SH-SY5Y (cell line): ENCODE results near the gene SLC13A3.

ENCODE experiments used
- GATA2 ChIP-seq: IDR thresholded peaks from 2 replicates; pipeline ENCODE4 v1.6.1; 2011; ENCODE audit warnings: mild to moderate bottlenecking, low read depth, low read length
- GATA3 ChIP-seq: IDR thresholded peaks from 2 replicates; pipeline ENCODE4 v1.6.1; 2011; ENCODE audit warnings: low read depth, mild to moderate bottlenecking, low read length, moderate library complexity

Gene SLC13A3

DNA sequence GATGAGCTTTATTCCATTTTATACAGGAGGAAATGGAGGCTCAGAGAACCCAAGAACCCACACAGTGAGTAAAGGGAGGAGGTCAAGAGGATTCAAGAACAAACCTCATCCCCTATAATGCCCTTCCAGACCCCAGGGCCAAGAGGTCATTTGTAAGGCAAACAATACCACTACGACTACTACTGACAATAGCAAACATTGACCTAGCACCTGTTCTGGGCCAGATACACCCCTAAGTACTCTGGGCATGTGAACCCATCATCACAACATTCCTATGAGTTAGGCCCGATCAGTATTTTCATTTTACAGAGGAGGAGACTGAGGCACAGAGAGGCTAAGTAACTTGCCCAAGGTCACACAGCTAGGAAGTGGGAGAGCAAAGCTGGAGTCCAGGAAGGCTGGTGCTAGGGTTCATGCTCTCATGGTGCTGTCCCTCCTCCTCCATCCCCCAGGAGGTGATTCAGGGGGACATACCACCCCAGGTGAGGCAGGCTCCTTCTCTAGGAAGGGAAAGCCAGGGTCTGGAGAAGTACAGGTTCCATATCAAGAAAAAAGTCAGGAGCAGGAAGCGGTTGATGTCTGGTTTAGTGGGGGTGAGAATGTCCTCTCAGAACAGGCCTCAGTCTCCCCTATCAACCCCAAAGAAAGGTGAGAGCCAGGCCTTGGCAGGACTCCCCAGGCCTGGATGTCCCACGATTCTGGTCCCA lies 13.7 kb downstream of the SLC13A3 start:
- TF ChIP-seq GATA3 = no peak
- TF ChIP-seq GATA2 = no peak

GRCh38 chr20:46637020-46637419 lies 14.2 kb downstream of the SLC13A3 start:
- TF ChIP-seq GATA3 (no peak), GATA2 (no peak)

GRCh38 chr20:46636514-46636913 lies 14.7 kb downstream of the SLC13A3 start:
- TF ChIP-seq GATA3 (no peak), GATA2 (no peak)

DNA sequence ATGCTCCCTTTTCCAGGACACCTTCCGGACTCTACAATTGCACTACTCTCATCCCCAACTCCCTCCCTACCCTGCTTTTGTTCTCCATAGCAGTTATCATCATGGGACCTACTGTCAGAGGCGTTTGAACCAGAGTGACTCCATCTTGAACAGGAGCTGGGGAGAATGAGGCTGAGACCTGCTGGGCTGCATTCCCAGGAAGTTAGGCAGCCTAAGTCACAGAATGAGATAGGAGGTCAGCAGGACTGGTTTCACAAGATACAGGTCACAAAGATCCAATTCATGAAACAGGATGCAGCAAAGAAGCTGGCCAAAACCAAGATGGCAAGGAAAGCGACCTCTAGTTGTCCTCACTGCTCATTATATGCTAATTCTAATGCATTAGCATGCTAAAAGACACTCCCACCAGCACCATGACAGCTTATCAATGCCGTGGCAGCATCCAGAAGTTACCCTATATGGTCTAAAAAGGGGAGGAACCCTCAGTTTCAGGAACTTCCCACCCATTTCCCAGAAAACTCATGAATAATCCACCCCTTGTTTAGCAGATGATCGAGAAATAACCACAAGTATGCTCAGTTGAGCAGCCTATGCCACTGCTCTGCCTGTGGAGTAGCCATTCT lies 15.6 kb downstream of the SLC13A3 start:
- TF ChIP-seq GATA2 = no peak
- no peak for TF ChIP-seq GATA3

GRCh38 chr20:46634528-46634927 lies 16.7 kb downstream of the SLC13A3 start:
- TF ChIP-seq GATA2 = no peak
- TF ChIP-seq GATA3 = no peak

DNA sequence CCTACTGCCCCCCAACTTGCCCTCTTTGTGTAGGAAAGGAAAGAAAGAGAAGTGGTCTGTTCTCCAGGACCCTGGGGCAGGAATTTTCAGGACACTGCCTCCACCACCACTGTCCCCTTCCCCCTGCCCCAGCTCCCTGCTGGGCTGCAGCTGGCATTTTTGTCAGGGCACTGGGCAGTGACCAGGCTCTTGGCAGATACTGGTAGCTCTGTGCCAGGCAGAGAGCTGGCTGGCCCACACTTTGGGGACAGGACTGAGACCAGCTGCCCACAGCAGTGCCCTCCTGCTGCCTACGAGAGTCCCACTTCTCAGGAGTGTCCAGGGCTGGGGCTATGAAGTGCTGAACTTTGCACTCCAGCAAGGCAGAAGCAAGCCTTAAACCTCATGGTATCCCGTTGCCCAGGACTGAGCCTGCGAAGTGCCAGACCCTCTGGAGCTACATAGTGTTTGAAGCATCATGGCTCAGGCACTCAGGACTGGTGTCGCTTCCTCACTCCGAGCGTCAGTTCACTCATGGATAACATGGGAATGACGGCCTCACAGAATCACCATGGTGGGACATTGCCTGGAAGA lies 19.3 kb downstream of the SLC13A3 start:
- no peak for TF ChIP-seq GATA3
- TF ChIP-seq GATA2 = no peak

DNA sequence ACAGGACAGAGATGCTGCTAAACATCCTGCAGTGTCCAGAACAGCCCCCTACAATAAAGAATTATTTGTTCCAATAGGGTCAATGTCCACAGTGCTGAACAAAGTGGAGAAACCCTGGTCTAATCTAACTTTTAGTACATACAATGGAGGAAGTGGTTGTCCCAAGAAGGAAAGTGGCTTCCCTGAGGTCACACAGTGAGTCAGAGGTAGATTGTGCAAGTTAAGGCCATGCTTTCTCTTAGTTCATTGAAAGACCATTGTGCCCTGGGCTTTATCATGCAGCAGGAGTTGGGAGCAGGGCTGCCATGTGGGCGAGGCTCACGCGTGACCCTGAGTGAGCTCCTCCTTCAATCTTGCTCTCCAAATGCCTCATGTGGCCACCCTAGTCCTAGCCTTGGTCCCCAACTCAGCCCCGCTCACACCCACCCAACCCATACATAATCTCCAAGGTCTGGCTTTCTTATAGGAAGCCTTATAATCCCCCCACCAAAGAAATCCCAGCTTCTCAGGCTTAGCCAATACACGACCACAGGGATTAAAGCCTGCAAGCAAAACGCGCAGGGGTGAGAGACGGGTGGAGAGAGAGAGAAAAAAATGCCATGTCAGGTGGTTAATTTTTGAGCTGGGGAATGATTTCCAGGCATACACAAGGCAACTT lies 19.9 kb downstream of the SLC13A3 start:
- TF ChIP-seq GATA3 (no peak), GATA2 (no peak)

- TF ChIP-seq GATA2 (no peak), GATA3 (no peak)
Measured at GRCh38 chr20:46630306-46630705, 21.0 kb downstream of the SLC13A3 start.

DNA sequence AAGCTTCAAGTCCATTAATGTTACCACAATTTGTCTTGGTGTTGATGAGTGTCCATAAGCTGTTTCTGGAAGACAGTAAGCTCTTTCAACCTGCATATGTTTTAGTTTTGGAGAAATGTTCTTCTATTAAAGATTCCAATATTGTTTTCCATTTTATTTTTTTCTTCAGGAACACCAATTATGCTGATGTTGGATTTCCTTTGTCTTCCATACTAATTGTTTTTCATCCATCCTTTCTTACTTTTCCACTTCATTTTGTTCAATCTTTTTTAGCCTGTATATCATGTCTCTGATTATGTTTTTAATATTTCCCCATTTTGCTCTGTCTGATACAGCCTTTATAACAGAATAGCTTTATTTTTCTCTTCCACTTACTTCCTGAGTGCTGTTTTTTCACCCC lies 21.9 kb downstream of the SLC13A3 start:
- TF ChIP-seq GATA2 (no peak), GATA3 (no peak)

- TF ChIP-seq GATA2 = no peak
- TF ChIP-seq GATA3 = no peak
Measured at GRCh38 chr20:46627234-46627633, 24.0 kb downstream of the SLC13A3 start.

DNA sequence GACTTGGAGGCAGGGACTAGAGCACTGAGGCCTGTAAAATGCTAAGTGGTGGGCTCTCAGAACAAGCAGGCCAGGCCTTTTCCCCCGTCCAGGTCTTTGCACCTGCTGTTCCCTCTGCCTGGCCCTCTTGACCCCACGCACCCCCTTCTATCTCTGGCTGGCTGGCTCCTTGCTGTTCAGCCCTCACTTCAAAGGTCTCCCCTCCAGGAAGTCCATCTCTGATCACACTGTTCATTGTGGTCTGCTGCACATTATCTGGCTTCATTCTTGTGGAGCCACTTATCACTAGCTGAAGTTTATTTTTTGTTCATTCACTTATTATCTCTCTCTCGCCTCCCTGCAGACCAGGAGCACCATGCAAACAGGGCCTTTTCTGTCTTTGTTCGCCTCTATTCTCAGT lies 24.5 kb downstream of the SLC13A3 start:
- TF ChIP-seq GATA3 (no peak), GATA2 (no peak)

- TF ChIP-seq GATA2 (no peak), GATA3 (no peak)
Measured at GRCh38 chr20:46625875-46626373, 25.3 kb downstream of the SLC13A3 start.

DNA sequence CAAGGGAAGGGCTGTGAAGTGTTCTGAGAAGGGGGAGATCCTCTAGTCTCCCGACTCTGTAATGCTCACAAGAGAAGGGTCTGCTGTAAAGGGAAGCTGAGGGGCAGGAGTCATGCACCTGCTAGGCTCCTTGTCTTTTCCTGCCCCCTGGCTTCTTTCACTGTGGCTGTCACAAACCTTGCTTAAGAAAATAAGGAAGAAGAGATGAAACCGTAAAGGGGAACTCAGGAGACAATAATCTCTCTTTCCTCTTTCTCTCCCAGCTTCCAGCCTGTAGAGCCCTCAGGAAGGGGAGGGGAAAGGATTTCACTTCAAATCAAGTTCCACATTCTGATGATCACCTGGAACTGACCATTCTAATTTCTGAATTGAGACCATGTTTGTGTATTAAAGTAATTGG lies 26.3 kb downstream of the SLC13A3 start:
- TF ChIP-seq GATA3 = no peak
- no peak for TF ChIP-seq GATA2

DNA sequence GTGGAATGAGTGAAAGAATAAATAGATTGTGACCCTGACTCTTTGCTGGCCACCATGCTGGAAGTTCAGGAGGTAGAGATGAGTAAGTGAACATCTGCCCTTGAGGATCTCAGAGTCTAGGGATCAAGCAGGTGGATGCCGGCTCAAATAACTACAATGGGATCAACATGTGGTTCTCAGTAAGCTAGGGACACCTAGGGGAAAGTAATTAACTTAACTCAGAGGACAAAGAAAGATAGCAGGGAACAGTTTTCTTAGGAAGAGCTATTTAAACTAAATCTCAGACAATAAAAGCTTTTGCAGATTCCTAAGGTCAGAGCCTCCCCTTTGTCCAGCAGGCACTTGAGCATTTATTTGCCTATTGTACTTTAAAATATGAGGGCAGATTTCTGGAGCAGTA lies 29.1 kb downstream of the SLC13A3 start:
- no peak for TF ChIP-seq GATA3
- TF ChIP-seq GATA2 = no peak

- TF ChIP-seq GATA2 = no peak
- no peak for TF ChIP-seq GATA3
Measured at GRCh38 chr20:46621492-46621891, 29.8 kb downstream of the SLC13A3 start.
